GM21360 (cell line): ENCODE measurements around the gene DMGDH.

ENCODE experiments used
- ATAC-seq: cut with Tn5 transposase; IDR thresholded peaks from one replicate; pipeline ENCODE4 v1.9.1; 2021; ENCODE audit warnings: mild to moderate bottlenecking, moderate library complexity; ENCODE audit not compliant: unreplicated experiment

The DMGDH gene

DNA sequence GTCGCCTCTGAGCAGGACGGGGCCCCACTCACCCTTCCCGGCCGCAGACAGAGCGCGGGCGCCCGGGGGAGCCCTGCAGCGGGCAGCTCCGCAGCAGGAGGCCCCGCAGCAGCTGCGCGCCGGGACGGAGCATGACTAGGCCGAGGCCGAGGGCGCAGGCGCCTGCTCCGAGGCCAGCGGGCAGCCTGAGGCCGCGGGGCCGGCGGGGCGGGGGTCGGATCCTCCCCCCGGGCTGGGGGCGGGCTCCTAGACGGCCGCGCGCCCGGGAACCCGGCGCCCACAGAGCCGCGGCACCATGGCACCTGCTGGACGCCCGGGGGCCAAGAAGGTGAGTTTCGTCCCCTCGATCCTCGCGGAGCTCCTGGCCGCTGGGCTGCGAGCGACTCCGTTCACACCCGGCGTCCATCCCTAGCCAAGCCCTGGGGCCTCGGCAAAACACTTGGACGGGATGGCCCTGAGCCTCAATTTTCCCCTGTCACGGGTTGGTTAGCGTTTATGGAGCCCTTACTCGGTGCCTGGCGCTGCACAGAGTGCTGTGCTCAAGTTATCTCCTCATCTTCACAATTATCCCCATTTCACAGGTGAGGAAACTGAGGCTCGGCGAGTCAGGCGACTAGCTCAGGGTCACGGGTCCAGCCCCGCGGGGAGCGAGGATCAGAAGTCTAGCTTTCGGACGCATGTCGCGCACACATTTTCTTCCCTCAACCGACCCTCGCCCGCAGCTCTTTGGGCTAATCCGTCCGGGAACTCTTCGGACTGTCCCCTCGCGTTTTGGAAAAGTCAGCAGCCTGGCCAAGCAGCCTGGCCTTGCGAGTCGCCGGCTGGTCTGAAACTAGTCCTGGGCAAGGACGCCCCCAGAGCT is at the start of gene DMGDH, which contains the start of gene BHMT2:
Gene DMGDH (minus strand): TSS at position 187 of the 862 bp plus-strand sequence. CDS start 54 bp downstream, at position 133.
Gene BHMT2 (plus strand): TSS at position 280 of the 862 bp plus-strand sequence. CDS start 16 bp downstream, at position 296.
- no peak for ATAC-seq

DNA sequence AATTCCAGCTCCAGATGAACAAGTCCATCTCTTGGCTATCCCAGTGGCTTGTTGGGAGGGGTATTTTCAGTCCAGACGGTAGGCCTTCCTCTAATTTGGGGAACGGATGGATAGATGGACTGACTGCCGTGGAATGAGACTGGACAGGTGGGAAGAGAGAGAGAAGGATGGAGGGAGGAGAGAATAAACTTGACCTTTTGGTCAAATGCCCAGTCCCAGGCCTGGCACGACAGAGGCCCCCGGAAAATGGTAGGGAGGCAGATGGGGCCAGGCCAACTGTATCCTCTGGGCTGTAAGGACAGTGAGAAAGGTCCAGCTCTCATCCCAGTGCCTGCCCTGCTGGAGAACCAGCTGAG is 43.2 kb upstream of the DMGDH start:
- ATAC-seq: no peak

DNA sequence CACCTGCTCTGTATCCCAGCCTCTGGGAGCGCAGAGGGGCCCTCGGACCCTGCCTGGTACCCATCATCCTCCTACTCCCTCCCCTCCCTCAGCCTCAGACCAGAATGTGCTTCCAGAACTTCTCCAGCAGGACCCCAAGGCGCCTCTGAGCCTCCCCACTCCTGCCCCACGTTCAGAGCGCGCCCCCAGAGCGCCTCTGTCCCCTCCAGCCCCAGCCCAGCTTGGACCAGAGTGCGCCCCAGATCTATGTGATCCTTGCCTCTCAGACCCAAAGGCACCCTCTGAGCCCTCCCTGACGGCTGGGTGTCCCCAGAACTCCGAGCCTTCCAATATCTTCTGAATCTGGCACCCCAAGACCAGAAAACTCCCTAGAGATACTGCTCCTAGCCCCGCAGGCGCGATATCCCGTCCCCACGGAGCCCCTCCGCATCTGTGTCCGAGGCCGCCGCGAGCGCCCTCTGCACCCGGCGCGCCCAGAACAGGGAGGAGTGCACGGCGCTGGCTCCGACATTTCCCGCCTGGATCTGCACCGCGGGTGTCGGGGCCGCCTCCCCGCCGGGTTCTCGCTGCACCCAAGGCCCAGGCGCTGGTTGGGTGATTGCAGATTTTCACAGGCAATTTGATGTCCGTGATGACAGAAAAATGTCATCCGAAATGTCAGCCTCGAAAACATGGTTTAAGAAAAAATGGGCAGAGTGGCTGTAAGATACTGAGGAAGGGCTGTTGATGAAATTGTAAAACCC is 42.7 kb upstream of the DMGDH start:
- no peak for ATAC-seq

DNA sequence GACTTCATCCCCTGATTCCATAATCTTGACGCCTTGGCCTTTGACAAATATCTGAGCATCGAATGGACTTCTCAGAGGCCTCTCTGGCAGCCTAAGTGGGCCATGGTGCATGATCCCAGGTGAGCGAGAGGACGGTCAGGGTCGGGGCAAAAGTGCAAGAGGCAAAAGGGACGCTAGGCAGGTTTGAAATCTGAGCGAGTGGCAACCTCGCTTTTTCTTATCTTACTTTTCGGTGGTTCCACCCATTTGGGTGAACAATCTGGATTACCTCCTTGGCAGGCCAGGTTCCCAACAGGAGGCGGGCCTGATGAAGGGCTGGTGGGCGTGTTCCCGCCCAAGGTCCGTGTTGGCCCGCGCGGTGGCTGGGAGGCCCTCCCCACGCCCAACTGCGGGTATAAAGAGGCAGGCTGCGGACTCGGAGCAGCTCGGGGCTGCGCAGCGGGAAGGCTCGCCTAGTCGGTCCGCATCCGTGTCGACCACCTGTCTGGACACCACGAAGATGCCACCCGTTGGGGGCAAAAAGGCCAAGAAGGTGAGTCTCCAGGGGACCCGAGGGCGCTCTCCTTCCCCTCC is 42.0 kb upstream of the DMGDH start, which contains the start of gene BHMT:
Gene BHMT (plus strand): TSS at position 423 of the 573 bp plus-strand sequence. CDS start 77 bp downstream, at position 500.
- no peak for ATAC-seq

DNA sequence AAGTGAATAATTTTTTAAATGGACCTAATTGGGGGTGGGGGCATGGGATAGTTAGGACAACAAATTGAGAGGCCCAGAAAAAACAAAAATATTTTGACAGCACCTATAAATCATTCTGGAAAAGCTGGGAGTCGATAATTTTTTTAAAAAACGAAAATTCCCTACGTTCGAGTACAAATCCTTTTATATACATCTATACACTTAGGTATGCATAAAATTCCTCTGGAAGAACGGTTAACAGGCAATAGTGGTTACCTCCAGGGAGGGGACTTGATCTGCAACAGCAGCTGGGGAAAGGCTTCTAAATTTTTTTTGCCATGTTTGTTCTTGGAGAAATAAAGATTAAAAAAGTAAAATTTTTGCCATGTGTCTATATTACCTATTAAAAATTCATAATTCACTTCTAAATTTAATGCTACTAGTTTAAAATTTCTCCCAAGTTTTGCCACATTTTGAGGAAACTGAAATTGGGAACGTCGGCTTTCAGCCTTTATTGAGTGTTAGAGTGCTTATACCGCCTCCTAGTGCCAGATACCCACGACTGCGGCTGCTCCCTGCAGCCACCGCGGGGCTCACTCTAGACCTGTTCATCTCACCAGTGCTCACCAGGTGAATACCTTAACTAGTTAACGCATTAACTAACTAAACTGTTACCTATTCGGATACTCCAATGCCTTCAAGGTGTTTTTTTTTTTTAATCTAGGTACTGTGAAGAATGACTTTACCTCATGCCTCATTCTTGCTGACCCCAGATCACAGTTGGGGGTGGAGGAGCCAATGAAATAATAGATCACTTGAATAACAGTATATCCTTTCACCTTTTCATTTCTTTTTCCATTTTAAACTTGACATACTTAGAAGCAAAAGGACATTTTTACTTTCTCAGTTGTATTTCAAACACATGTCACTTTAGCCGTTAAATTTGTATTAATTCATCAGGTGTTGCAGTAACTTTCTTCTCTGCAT is 40.3 kb upstream of the DMGDH start:
- ATAC-seq: no peak

DNA sequence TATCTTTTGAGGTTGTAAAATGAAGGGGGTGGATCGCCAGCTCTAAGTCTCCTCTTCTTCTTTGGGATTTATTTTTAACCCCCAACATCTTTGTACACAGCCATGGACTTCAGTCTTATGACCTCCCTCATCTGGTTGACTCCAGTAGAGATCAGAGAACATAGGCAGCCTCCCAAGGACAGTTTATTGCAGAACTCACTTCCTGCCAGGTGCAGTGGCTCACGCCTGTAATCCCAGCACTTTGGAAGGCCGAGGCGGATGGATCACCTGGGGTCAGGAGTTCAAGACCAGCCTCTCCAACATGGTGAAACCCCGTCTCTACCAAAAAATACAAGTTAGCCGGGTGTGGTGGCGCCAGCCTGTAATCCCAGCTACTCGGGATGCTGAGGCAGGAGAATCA is 39.3 kb upstream of the DMGDH start:
- no peak for ATAC-seq

DNA sequence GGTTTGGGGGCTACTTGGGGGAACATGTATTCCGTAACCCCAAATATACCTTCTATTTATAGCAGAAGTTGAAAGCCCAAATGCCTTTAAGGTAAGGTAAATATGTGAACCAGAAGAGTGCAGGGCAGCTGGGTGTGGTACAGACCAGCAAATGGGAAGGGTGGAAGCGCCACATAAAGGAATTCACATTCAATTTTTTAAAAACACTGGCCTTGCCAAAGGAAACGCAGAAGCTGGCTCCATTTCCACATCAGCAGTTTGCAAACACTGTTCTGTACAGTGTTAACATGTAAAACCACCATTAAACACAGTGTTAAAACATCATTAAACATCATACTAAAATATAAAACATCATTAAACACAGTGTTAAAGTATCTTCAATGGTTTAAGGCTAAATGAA is 38.6 kb upstream of the DMGDH start:
- no peak for ATAC-seq

DNA sequence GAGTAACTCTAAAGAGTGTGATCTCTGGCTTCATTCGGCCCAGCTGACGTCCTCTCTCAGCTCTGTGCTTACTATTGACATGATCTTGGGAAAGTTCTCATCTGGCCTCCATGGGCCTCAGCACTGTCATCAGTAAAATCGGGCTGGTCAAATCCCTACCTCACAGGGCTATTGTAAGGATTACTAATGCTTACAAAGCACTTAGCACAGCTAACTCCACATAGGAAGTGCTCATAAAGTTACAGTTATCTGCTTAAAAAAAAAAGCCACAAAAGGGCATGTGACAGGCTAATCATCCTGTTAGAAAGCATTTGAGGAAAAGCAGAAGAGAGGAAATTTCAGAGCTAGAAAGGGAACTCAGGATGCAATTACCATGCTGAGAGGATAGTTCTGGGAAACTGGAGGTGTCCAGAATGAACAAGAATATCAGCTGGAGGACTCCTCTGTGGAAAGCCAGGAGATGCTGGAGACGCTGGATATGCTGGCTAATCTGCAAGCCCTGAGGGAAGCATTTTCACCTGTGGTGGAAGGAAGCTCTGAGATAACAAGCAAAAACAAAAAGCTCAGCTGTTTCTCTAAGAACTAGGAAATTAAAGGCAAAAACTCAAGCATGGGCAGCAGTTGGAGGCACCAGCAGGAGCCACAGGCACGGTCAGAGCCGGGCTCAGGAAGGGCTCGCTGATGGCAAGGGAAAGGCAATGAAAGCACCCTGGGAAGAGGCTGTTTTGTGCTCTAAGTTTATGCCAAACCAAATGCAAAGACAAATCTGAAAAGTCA is 37.7 kb upstream of the DMGDH start:
- no peak for ATAC-seq

DNA sequence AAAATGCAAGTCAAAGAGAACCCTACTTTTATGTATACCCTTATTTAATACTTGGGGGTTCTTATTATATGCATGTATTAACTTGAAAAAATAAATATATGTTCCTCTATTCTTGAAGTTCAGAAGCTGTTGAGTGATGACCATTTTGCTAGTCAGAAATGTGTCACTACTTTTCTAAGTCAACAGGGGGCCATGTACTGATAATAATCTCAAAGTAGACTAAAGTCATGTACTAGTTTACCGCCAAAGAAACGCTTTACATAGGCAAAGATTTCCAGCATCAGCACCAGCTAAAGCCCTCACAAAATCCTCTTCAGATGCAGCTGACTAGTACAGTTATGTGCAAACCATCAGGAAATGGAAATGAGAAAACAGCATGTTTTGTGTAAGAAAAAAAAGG is 36.4 kb upstream of the DMGDH start:
- no peak for ATAC-seq

DNA sequence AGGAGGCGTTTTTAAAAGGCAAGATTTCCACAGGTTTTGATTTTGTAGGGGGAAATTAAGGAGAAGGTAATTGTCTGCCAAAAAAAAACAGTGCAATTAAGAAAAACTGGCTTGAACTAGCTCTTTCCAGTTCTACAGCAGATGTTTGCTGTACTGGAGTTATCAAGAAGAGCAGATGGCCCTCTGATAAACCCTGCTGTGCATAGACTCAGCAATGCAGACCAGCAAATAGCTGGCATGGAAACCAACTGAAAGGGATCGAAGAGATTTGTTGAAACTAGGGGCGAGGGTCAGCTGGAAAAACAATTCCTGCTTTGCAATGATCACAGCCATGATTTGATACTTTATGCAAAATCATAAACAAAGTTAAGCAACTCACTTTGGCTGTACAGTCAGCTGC is 24.3 kb upstream of the DMGDH start:
- ATAC-seq: no peak

DNA sequence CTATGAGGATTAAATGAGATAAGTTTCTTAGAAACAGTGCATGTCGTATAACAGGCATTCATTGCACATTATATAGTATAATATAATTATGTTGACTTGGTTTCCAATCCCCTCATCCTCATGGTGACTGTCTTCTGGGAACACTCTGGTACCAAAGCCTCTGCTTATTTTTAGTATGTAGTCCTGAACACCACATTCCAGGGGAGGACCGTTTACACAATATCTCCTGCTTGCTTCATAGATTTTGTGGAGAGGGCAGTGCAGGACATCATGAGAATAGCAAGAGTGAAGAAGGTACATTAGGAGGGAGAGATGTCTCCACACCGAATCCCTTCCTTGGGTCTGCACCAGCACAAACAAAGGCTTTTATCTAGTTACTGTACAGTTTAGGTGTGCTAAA is 21.6 kb upstream of the DMGDH start:
- no peak for ATAC-seq

DNA sequence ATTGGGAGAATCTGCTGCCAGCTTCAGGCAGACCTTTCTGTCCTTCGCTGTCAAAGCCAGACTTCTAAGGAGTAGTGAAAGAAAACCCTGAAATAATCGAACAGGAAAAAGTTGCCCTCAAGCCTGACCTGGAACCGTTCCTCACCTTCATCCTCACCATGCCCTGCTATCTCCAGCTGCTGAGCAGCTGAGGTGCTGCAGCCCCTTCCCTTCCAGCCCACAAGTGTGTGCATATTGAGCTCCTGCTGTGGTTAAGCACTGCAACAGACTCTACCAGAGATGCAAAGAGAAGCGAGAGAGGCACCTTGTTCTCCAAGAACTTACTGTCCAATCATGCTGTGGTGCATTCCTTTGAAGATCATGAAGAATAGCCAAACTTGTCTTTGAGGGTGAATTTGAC is 19.0 kb upstream of the DMGDH start:
- no peak for ATAC-seq

DNA sequence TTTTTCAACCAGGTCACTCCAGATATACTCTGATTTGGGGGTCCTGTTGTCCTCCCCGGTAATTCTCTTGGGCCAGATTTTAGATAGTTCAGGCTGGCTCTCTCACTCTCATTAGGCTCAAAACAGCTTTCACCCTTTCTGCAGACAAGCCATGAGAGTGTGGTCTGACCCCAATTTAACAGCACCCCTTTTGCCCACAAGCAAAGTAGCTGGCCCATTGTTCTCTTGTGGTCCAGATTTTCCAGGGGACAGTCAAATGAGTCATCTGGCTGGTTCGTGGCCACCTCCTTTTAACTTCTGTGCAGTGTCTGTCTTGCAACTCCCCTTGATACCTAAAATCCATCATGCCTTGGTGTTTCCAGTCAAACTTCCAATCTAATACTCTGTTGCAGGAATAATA is 16.6 kb upstream of the DMGDH start:
- no peak for ATAC-seq

DNA sequence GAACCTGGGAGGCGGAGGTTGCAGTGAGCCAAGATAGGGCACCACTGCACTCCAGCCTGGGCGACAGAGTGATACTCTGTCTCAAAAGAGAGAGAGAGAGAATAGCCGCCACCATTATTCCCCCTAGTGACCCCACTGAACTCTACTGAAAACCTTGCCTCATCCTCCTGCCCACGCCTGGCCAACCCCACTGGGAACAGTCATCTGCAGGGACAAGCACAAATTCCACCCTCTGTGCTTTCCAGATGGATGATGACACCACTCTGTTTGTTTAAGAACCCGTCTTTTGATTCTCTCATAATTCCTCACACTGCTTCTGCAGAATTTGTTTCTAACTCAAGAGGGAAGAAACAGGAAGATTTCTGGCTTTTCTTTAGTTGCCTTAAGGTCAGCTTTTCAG is 12.3 kb upstream of the DMGDH start:
- no peak for ATAC-seq

DNA sequence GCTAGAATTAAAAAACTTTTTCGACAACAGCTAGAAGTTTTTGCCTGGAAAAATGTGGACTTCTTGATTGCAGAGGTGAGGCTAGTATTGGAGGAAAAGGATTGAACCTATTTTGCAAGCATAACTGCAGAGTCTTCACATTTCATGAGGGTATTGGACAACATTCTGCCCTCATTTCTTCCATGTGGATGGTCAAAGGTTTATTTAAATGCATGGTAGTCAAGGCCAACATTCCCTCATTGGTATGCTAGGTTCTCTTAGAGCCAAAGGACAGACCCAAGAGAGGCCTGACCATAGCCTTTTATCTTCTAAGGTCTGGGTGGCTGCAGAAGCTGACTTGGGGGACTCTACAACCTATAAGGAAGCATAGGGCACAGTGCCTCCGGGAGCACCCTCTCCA is 11.3 kb upstream of the DMGDH start:
- ATAC-seq: no peak

DNA sequence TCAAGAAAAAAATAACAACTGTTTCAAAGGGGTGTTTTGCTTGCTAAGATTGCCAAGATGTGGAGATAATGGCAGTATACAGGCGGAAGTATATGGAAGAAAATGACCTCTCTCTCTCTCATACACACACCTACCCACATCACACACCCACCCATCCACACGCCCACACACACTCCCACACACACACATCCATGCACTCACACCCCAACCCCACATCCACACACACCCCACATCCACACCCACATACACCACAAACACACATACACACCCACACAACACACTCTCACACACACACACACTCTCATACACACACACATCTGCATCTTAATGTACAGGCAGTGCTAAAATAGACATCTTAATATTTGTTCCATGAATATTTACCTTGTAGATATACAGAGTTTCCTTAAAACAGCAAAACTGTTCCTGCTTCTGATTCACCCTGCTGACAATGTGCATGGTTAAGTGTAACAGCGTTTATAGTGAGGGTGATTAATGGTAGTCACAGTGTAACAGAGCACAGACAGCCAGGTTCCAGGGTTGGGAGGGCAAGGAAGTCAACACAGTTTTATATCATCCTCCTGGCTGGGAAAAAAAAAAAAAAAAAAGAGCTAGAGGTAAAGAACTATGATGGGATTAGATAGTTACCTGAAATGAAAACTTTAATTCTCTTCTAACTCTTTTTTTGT is 8.3 kb upstream of the DMGDH start:
- ATAC-seq: no peak

DNA sequence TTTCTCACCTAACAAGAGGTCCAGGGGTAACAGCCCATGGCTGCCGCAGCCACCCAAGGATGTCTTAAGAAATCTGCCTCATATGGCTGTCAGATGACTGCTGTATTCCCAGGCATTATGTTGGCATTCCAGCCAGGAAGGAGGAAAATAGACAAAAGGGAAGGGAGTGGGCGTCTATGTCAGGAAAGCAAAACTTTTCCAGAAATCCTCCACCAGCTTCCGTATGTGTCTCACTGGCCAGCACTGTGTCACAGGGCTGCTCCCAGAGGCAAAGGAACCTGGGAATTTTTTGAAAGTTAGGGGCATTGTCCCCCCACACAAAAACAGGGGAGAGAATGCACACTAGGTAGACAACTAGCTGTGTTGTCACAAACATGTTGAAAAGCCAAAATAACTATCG is 7.3 kb upstream of the DMGDH start:
- ATAC-seq: no peak

DNA sequence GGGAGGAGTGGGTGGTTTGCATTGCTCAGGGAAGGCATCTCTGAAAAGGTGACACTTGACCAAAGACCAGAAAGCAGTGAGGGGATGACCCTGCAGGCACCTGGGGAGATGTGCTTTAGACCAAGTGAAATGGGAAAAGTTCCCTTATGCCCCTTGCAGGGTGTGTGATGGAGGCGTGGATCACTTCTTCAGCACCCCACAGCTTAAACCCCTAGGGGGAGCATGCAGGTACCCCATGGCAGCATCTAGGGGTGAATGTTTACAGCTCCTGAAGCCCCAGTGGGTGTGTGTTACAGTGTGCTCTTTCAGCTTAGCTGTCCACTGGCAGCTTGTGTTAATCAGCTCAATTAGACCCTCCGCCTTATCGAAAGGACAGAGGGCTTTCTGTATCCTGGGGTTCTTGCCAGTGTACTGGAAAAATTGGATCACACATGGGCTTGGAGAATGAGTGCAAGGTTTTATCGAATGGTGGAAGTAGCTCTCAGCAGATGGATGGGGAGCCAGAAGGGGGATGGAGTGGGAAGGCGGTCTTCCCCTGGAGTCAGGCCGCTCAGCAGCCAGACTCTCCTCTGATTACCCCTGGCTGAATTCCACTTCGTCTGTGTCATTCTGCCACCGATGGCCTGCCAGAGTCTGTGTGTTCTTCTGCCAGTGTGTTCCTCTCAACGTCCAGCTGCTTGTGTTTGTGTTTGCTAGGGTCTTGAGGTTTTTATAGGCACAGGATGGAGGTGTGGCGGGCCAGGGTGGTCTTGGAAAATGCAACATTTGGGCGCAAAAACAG is 6.4 kb upstream of the DMGDH start:
- ATAC-seq: no peak
